Uterus (tissue), 4 donors: ENCODE measurements around the gene FHIT. TPM values are rescaled to one million over a fixed set of nuclear protein-coding genes. Genes with fewer than 3 reads are reported as not detected.

ENCODE experiments used
- DNase-seq, 2 donors: peaks; one replicate each; pipeline ENCODE4 v3.0.0-alpha.2; 2019 to 2020
- H3K27ac ChIP-seq, 2 donors: fragments of 200-600 bp; sonication (generic); 1 replicate in 1 of 2; 2 replicates in 1 of 2; pipeline ENCODE4 v1.5.1; 2016 to 2018
- H3K27me3 ChIP-seq, 2 donors: fragments of 200-600 bp; sonication (generic); one replicate each; pipeline ENCODE4 v1.5.1; 2018 to 2019; ENCODE audit warnings: control low read depth in 1 of 2
- H3K36me3 ChIP-seq, 2 donors: fragments of 200-600 bp; sonication (generic); one replicate each; pipeline ENCODE4 v1.5.1; 2019; ENCODE audit warnings: control low read depth in 1 of 2
- H3K4me1 ChIP-seq, 2 donors: fragments of 200-600 bp; sonication (generic); one replicate each; pipeline ENCODE4 v1.5.1; 2018 to 2019; ENCODE audit warnings: control low read depth in 1 of 2
- H3K4me3 ChIP-seq, 2 donors: fragments of 200-600 bp; sonication (generic); 1 replicate in 1 of 2; 2 replicates in 1 of 2; pipeline ENCODE4 v1.5.1; 2018 to 2019; ENCODE audit warnings: mild to moderate bottlenecking in 1 of 2
- H3K9me3 ChIP-seq, 2 donors: fragments of 200-600 bp; sonication (generic); one replicate each; pipeline ENCODE4 v1.5.1; 2019; ENCODE audit warnings: control low read depth in 1 of 2
- POLR2A ChIP-seq, 2 donors: fragments of 450-650 bp; IDR thresholded peaks; one replicate each; pipeline ENCODE4 v1.6.1; 2016; ENCODE audit warnings: antibody characterized with exemption in 2 of 2, mild to moderate bottlenecking in 1 of 2, moderate library complexity in 1 of 2
- intact Hi-C: fragments of 100-400 bp; cut with DNase I; formaldehyde crosslinking; loops from one replicate; pipeline ENCODE4 v1.15.1; 2023; ENCODE audit warnings: low total_unique reads
- total RNA-seq, 4 donors: library from RNA; depleted of rRNA in 3 of 4; stranded (reverse); fragments of >200 nt in 3 of 4; gene quantifications; one replicate each; pipeline versions ENCODE4 v1.1.0 to v1.2.4, GENCODE V29; 2014 to 2023
- TF ChIP-seq, protein P1 (sequence below), 4 experiments: fragments of 200-600 bp in 2 of 4; fragments of 450-650 bp in 2 of 4; sonication (generic) in 2 of 4; IDR thresholded peaks; one replicate each; pipeline ENCODE4 v1.5.1; 2016 to 2019; ENCODE audit warnings: antibody characterized with exemption in 4 of 4, mild to moderate bottlenecking in 2 of 4, moderate library complexity in 1 of 4
- donor health status: DM: yes; HTN: yes; CAD: no.

The FHIT gene
- total RNA-seq, 4 donors from 2014 or later = 1.3 to 15.2 (median 7.3) TPM

DNA sequence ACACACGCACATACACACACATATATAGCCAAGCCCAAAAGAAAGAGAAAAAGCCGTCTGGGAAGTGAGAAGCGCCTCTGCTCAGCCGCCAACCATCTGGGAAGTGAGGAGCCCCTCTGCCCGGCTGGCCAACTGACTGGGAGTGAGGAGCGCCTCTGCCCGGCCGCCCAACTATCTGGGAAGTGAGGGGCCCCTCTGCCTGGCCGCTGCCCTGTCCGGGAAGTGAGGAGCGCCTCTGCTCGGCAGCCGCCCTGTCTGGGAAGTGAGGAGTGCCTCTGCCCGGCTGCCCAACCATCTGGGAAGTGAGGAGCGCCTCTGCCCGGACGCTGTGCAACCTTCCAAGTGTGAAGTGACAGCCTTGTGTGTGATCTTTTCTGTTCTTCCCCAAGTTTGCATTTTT, 49.2 kb downstream of the FHIT start:
- DNase-seq = no peak

DNA sequence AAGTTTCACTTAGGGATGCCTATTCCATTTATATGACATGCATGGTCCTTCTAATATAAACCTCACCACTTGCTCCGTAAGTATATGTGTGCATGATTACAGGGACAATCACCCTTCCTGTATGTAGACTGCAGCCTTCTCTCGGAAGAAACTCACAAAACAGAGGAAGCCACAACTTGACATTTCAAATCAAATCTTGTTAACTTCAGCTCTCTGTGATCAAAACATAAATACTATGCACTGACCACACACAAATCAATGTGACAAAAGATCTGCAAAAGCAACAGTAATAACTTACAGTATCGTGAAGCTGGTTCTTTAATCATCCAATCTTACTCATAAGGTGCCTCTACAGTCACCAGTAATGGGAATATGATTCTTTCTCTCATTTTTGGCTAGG, 50.2 kb downstream of the FHIT start:
- Histone ChIP-seq H3K27me3 (no peaks in the 10 kb centered on the region), H3K27ac (no peak overlapping the region), H3K36me3 (no peaks in the 10 kb centered on the region), H3K4me1 (no peaks in the 10 kb centered on the region), H3K9me3 (no peaks in the 10 kb centered on the region), H3K4me3 (no peak overlapping the region)
- TF ChIP-seq, protein P1, sequence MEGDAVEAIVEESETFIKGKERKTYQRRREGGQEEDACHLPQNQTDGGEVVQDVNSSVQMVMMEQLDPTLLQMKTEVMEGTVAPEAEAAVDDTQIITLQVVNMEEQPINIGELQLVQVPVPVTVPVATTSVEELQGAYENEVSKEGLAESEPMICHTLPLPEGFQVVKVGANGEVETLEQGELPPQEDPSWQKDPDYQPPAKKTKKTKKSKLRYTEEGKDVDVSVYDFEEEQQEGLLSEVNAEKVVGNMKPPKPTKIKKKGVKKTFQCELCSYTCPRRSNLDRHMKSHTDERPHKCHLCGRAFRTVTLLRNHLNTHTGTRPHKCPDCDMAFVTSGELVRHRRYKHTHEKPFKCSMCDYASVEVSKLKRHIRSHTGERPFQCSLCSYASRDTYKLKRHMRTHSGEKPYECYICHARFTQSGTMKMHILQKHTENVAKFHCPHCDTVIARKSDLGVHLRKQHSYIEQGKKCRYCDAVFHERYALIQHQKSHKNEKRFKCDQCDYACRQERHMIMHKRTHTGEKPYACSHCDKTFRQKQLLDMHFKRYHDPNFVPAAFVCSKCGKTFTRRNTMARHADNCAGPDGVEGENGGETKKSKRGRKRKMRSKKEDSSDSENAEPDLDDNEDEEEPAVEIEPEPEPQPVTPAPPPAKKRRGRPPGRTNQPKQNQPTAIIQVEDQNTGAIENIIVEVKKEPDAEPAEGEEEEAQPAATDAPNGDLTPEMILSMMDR (IDR thresholded peaks at IDR 0.05) = no peak
- TF ChIP-seq POLR2A (IDR thresholded peaks at IDR 0.05) = no peak
- DNase-seq = no peak
- intact Hi-C loops = no loop called here

More for the DNA sequence above, 49.2 kb downstream of the FHIT start:
- no peaks in the 10 kb centered on the region for H3K36me3 ChIP-seq
- TF ChIP-seq, protein P1 (IDR thresholded peaks at IDR 0.05) = no peak
- no peak for TF ChIP-seq POLR2A (IDR thresholded peaks at IDR 0.05)
- H3K27me3 ChIP-seq = no peaks in the 10 kb centered on the region
- no peaks in the 10 kb centered on the region for H3K4me1 ChIP-seq
- no peak overlapping the region for H3K27ac ChIP-seq
- H3K4me3 ChIP-seq = no peak overlapping the region
- intact Hi-C loops = no loop called here
- no peaks in the 10 kb centered on the region for H3K9me3 ChIP-seq

DNA sequence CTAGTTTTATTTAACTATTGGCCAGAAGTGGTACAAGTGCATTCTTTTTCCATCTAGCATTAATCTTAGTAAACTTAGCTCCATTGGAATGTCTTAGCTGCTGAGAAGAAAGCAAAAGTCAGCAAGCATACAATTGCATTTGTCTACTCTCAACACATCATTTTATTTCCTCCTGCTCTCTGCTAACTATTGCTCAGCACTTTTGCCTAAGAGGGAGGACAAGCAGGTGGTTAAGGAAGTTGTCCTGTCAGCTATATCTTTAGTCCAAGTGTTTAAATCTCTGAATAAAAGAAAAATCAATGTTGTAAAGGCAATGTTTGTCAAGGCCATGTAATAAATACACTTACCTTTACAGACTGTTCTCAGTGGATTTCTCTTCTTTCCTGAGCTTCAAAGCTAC, 51.0 kb downstream of the FHIT start:
- Histone ChIP-seq H3K36me3 (no peaks in the 10 kb centered on the region), H3K4me3 (no peak overlapping the region), H3K27me3 (no peaks in the 10 kb centered on the region), H3K4me1 (no peaks in the 10 kb centered on the region), H3K9me3 (no peaks in the 10 kb centered on the region), H3K27ac (no peak overlapping the region)
- TF ChIP-seq POLR2A (IDR thresholded peaks at IDR 0.05) = no peak
- TF ChIP-seq, protein P1 (IDR thresholded peaks at IDR 0.05) = no peak
- no peak for DNase-seq
- intact Hi-C loops = no loop called here

DNA sequence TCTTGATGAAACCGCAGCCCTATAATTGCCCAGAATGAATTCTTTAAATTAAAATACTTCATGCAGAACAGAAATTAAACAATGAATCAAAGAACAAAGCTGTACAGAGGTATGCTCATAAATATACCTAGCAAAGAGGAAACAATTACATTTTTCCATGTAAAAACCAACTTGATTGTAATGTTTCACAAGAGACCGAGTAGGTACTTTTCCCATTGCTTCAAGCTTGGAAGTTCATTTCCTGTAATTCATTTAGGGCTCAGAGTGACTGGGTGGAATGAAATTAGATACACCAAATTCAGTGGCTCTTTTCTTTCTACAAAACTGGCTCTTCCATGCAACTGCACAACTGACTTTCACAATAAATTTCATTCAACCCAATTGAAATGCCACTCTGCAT, 51.4 kb downstream of the FHIT start:
- H3K27me3 ChIP-seq = no peaks in the 10 kb centered on the region
- H3K4me3 ChIP-seq = no peak overlapping the region
- no peak for TF ChIP-seq POLR2A (IDR thresholded peaks at IDR 0.05)
- TF ChIP-seq, protein P1 (IDR thresholded peaks at IDR 0.05) = no peak
- H3K9me3 ChIP-seq = no peaks in the 10 kb centered on the region
- intact Hi-C loops = no loop called here
- no peaks in the 10 kb centered on the region for H3K36me3 ChIP-seq
- no peaks in the 10 kb centered on the region for H3K4me1 ChIP-seq
- DNase-seq = no peak
- no peak overlapping the region for H3K27ac ChIP-seq

DNA sequence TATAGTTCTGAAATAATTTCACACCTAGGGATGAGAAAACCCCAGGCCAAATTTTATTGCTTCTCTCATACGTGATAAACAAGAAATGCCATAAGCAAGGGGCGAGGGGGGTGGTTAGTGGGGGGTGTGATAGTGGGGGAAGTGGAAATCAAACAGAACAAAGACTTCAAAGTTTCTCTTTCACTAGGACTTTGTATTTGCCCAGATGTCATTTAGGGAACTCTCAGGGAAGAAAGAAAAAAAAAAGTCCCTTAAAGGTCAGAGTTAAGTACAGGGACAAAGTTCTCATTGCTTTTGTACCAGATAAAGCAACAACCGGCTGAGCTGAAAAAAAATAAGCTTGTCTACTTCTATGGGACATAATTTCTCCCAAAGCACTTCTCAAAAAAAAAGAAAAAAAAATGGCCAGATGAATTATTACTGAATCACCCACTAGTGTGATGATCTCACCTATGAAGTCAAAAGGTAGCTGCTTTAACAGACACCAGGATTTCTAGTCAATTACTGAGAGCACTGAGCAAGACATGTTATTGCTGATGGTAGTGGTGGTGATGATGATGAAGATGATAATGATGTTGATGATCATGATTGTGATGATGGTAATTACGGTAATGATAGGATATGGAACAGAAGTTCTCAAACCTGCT, 56.2 kb downstream of the FHIT start:
- intact Hi-C loops = no loop called here
- Histone ChIP-seq H3K4me1 (no peaks in the 10 kb centered on the region), H3K9me3 (no peaks in the 10 kb centered on the region), H3K4me3 (no peak overlapping the region), H3K27ac (no peak overlapping the region), H3K36me3 (no peaks in the 10 kb centered on the region), H3K27me3 (no peaks in the 10 kb centered on the region)
- no peak for DNase-seq
- TF ChIP-seq, protein P1 (IDR thresholded peaks at IDR 0.05) = no peak
- TF ChIP-seq POLR2A (IDR thresholded peaks at IDR 0.05) = no peak
